Stimulated activated CD4-positive, alpha-beta T cell treated with anti-CD3 and anti-CD28 coated beads, Interleukin-4, amount 100 ng/mL, for 24 hours (primary cell): Measurements from ENCODE around the gene COL4A1.

ENCODE experiments used
- DNase-seq: peaks from one replicate; pipeline ENCODE4 v3.0.0-alpha.2; 2020

COL4A1 gene

DNA sequence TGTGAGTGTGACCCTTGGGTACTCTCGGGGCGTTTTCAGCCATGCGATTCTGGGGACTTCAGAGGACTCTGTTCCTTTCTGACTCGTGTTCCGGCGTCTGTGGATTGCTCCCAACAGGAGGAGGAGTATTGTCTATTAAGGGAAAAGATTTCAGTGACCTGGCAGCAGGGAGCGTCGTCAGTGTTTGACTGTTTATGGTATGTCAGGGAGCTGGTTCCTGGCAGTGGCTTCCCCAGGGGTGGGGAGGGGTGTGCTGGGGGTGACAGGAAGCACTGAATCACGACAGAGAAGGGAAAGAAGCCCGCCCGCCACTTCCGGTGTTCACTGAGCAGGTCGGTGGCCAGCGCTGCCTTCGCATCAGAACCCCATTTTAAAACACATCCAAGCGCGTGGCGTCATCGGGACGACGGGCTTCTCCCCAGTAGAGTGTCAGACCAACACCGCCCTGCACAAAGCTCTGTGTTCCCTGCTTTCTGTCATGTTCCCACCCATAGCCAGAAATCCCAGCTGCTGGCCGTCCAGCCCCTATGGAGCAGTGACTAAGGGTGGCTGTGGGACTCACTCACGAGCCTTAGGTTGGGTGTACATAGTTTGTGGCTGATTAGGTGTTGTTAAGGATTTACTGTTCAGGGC is 34.0 kb upstream of the COL4A1 start:
- DNase-seq = peak; percentile 46

- DNase-seq = no peak
These were observed 33.1 kb upstream of the COL4A1 start for GRCh38 chr13:110339975-110340550.

GRCh38 chr13:110339263-110339662 is 32.3 kb upstream of the COL4A1 start:
- DNase-seq = no peak

- no peak for DNase-seq
These were observed 31.6 kb upstream of the COL4A1 start for GRCh38 chr13:110338441-110339101.

- no peak for DNase-seq
These were observed 30.3 kb upstream of the COL4A1 start for GRCh38 chr13:110337247-110337646.

GRCh38 chr13:110336681-110337080 is 29.7 kb upstream of the COL4A1 start:
- DNase-seq = no peak

- no peak for DNase-seq
These were observed 29.2 kb upstream of the COL4A1 start for GRCh38 chr13:110336108-110336507.

- no peak for DNase-seq
These were observed 28.0 kb upstream of the COL4A1 start for GRCh38 chr13:110334841-110335490.

- DNase-seq = no peak
These were observed 27.3 kb upstream of the COL4A1 start for GRCh38 chr13:110334256-110334655.

DNA sequence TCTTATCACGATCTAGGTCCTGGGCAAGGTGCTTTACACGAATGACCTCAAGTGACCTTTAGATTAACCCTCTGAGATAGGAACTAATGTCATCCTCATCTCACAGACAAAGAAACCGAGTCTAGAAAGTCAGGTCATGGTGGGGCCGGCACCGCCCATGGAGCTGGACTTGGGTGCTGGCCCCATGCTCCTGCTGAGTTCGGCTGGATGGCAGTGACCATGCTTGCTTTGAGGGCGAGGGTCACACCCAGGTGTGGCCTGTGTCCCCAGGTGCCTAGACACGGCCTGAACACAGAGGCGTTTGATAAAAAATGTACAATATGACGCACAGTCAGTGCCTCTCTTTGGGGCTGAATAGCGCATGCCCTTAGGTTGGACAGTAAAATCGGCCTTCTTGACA is 26.9 kb upstream of the COL4A1 start:
- DNase-seq = no peak

DNA sequence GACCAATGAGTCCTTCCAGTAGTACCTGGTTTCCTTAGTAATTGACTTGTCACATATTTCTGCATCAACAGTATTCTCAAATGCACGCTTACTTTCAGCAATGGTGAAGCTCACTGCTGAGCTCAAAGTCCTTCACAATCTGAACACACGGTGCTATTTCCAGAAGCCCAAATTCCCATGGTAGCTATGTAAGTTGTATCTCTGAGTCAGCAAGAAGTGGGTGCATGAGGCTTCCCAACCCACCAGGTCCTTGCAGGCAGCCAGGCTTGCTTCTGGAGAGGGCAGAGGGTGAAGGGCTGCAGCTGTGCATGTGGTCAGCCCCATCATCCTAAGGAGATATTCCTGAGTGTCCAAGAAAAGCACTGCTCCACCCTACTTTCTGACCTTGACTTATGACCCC is 25.8 kb upstream of the COL4A1 start:
- no peak for DNase-seq

DNA sequence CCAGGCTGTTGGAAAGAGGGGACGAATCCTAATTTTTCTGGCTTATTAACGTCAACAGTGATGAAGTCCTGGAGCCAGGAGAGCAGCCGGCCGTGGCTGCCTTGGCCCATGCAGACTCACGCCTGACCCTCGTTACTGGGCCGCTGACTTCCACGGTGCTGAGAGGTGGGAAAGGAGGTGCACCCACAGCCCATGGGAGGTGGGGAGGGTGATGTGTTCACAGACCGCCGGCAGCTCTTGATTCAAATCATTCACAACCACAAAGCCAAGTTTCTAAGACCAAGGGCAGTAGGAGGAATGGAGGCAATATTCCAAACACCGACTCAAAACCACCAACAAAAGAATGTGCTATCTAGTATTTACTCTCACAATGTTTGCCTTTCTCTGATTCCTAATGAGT is 24.4 kb upstream of the COL4A1 start:
- no peak for DNase-seq

- DNase-seq = no peak
These were observed 23.6 kb upstream of the COL4A1 start for GRCh38 chr13:110330491-110331011.

- no peak for DNase-seq
These were observed 23.0 kb upstream of the COL4A1 start for GRCh38 chr13:110329798-110330461.

DNA sequence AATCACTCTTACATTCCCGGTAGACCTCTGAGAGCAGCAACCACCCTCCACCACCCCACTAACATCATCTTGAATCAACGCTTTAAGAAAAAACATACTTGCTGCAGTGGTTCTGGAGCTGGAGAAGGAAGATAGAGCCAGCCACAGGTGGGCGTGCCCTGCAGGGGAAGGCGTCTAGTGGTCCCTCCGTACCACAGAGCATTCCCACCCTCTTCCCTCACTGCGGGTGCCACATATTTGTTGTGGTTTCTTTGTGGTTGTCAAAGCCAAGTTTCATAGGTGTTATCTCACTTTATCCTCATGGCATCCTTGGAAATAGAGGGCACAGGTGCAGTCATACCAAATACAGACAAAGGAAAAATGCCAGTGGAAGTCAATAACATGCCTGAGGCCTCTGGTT is 22.3 kb upstream of the COL4A1 start:
- DNase-seq = no peak

GRCh38 chr13:110328573-110328972 is 21.6 kb upstream of the COL4A1 start:
- no peak for DNase-seq

GRCh38 chr13:110327051-110327721 is 20.2 kb upstream of the COL4A1 start:
- DNase-seq = no peak

GRCh38 chr13:110326263-110326904 is 19.4 kb upstream of the COL4A1 start:
- no peak for DNase-seq

GRCh38 chr13:110324026-110324749 is 17.2 kb upstream of the COL4A1 start:
- no peak for DNase-seq

DNA sequence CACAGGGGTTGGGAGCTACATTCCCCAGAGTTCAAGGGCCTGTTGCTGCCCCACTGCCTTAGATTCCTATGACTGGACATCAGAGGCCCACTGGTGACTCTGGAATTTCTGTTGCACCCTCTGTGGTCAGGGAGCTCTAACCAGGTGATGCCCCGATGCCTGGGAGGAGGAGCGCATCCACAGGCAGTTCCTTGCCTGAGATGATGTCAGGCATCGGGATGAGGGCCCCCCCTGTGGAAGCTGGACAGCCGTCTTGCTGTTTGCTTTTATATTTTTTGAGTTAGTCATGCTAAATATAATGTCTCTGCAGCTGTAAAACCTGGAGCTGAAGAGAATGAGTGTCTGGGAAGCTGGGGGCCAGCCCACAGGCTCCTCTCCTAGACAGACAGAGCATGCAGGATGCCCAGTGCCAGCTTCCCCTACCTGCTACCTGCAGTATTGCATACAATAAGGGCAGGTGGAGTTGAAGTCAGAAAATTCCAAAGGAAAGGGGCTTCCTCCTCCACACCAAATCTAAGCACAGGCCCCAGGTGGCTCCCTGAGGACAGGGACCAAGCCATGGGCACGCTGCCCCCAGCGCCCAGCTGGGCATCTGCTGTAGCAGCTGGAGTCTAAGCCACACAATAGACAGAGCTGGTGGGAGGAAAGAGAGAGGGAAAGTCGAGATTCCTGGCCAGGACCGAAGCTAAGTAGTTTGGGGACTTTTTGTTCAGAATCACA is 16.4 kb upstream of the COL4A1 start:
- no peak for DNase-seq

GRCh38 chr13:110322828-110323171 is 15.8 kb upstream of the COL4A1 start:
- no peak for DNase-seq
